Stimulated activated CD8-positive, alpha-beta memory T cell treated with anti-CD3 and anti-CD28 coated beads, Interleukin-4, amount 100 ng/mL, for 4 hours (primary cell): ENCODE results near the gene SLC5A2.
A peak's percentile ranks its signal among the peaks of the same experiment; 100 is the strongest.
"Not testable (repeated sequence)": the region's sequence is repeated elsewhere in the genome, so short reads cannot be mapped to it uniquely, and the experiment has no call there.

Experiments used
- DNase-seq, 2 donors: peaks; one replicate each; pipeline ENCODE4 v3.0.0-alpha.2; 2020; ENCODE audit warnings: low read depth in 2 of 2, low spot score in 1 of 2

The SLC5A2 gene

DNA sequence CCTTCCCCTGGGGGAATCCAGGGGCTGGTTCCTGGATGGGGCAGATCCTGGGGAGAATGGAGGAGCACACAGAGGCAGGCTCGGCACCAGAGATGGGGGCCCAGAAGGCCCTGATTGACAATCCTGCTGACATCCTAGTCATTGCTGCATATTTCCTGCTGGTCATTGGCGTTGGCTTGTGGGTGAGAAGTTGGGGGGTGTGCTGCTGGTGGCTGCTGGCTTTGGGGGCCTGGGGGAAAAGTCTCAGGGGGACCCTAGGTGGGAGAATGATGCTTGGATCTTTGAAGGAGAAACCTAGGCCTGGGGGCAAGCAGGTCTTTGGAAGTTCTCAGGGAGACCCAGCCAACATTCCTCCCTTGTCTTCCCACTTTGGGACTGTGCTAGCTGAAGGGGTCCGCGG lies at the start of gene SLC5A2:
Gene SLC5A2, plus strand, starts transcription at position 43 of the 400 bp plus-strand sequence. Its CDS starts 14 bp downstream, at position 57.
- no peak for DNase-seq

- no peak for DNase-seq
Observed at GRCh38 chr16:31435341-31436220, 47.3 kb upstream of the SLC5A2 start.

DNA sequence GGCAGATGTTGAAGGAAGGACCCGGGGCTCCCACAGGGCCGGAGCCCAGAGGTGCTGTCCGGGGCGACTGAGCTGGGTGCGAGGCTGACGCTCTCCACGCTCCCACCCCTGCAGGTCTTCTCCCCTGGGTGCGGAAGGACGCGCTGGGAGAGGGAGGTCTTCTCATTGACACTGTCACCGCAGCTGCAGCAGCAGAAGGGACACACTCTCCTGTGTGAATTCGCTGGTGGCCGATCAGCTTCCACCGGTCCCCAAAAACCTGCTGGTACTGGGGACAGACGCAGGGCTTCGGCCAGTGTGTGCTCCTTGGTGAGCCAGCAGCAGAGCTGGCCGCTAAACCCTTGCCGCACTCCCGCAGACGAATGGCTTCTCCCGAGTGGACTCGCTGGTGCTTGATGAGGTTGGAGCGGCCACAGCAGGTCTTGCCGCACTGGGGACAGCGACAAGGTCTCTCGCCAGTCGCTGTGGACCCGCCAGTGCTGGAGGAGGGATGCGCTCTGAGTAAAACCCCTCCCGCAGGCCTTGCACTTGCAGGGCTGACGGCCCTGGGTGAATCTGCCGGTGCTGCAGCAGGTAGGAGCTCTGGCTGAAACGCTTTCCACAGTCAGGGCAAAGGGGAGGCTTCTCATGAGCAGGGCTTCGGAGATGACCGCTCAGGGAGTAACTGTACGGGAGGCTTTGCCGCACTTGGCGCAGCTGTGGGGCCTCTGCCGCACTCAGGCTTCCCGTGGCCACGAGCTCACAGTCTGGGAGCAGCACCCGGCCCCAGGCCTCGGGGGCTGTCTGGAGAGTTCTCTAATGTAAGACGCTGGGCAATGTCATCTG lies 46.5 kb upstream of the SLC5A2 start:
- DNase-seq = no peak

GRCh38 chr16:31438414-31438813 lies 44.5 kb upstream of the SLC5A2 start:
- no peak for DNase-seq

DNA sequence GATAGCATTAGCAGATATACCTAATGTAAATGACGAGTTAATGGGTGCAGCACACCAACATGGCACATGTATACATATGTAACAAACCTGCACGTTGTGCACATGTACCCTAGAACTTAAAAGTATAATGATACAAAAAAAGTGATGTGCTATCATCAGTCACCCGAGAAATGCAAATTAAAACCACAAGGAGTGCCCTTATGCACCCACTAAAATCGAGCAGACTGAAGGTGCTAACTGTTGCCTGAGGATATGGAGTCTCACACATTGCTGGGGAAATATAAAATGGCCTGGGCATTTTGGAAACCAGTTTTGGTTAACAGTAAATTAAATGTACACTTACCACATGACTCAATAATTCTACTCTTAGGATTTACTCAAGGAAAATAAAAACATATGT lies 43.9 kb upstream of the SLC5A2 start:
- not testable (repeated sequence) for DNase-seq

DNA sequence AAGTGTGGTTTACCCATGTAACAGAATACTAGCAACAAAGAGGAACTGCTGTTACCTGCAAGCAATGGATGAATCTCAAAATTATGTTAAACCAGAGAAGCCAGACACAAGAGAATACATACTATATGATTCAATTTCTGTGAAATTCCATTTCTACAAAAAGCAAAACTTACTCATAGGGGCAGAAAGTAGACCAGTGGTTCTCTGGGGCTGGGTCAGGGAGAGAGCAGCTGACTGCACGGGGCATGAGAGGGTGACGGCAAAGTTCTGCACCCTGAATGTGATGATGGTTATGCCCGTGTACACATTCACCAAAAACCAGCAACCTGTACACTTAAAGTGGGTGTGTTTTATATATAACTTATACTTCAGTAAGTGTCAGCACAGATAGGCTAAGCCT lies 43.4 kb upstream of the SLC5A2 start:
- DNase-seq = no peak

- DNase-seq = no peak
Observed at GRCh38 chr16:31440516-31441184, 42.3 kb upstream of the SLC5A2 start.

DNA sequence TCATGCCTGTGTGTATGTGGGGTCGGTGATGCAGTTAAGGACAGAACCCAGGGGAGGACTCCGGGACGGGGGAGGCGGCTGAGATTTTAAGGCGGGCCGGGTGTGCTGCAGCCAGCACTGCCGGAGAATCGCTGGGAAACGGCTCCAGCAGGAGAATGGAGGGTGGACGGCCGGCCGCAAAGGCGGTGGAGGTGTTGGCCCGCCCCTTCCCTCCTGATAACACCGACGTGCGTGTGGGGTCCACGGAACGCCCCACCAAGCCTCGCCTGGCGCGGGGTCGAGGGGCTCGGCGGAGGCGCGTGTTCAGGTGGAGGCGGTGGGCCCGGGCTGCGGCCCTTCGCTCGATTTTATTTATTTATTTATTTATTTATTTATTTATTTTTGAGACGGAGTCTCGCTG lies 41.0 kb upstream of the SLC5A2 start:
- DNase-seq = no peak

- DNase-seq = not testable (repeated sequence)
Observed at GRCh38 chr16:31445931-31446330, 37.0 kb upstream of the SLC5A2 start.

- no peak for DNase-seq
Observed at GRCh38 chr16:31451201-31451600, 31.7 kb upstream of the SLC5A2 start.

DNA sequence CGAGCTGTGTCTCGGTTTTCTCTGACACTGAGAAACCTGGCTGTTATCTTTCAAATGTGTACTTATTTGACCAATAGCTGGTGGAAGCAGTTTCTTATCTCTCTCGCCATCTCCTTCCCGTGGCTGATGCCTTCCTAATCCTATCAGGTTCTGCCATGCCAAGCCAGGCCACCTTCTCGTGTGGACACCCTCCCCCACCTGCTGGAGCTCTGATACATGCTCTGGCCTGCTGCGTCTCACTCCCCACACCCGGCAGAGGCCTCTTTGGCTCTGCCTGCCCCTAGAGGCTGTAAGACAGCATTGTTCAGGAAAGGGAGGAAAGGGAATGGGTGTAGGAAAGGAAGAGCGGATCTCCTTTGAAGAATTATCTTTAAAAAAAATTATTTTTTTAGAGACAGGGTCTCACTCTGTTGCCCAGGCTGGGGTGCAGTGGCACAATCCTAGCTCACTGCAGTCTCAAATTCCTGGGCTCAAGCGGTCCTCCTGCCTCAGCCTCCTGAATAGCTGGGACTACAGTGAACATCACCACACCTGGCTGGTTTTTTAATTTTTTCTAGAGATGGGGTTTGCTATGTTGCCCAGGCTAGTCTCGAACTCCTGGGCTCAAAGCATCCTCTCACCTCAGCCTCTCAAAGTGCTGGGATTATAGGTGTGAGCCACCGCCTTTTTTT lies 31.1 kb upstream of the SLC5A2 start:
- no peak for DNase-seq

GRCh38 chr16:31452631-31453106 lies 30.3 kb upstream of the SLC5A2 start:
- DNase-seq = no peak

GRCh38 chr16:31453255-31454204 lies 29.4 kb upstream of the SLC5A2 start:
- no peak for DNase-seq

DNA sequence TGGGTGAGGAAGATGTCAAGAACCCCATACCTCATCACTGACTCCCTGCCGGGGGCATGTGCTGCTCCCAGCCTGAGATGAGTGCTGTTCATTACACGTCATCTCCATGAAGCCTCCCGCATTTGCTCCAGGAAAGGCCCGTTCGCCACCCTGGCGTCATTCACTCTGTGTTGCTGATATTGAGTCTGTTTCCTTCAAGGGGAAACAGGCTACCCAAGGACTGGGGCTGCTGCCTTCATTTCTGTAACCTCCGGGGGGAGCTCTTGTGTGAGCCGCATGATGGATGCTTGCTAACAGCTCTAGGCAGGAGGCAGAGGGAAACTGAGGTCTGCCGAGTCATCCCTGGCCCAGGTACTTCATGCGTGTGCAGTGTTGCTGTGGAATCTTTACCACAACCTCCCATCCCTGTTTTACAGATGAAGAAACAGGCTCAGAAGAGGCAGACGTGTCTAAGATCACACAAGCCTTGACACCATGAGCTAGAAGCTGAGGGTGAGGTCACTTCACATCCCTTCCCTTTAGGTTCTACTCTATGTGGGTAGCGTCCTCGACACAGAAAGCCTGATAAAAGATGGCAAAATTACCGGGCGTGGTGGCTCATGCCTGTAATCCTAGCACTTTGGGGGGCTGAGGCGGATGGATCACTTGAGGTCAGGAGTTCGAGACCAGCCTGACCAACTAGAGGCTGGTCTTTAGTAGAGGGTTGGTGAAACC lies 27.2 kb upstream of the SLC5A2 start:
- no peak for DNase-seq

DNA sequence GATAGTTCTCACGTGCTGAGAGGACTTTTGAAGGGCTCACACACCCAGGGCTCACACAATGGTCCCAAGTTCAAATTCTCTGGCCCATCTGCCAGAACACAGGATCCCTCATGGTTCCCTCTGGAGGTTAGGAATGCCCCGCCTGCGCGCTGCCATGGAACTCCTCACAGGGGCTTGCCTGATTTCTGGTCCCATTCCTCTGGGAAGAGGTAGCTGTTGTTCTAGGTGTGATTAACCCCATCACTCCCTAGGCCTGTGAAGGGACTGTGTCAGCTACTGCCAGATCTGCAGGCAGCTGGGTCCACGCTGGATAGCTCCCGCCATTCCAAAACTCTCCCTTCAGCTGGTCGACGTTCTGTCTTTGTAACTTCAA lies 25.9 kb upstream of the SLC5A2 start:
- DNase-seq = no peak

GRCh38 chr16:31458073-31458843 lies 24.7 kb upstream of the SLC5A2 start:
- DNase-seq = peak; percentile 28 to 34

DNA sequence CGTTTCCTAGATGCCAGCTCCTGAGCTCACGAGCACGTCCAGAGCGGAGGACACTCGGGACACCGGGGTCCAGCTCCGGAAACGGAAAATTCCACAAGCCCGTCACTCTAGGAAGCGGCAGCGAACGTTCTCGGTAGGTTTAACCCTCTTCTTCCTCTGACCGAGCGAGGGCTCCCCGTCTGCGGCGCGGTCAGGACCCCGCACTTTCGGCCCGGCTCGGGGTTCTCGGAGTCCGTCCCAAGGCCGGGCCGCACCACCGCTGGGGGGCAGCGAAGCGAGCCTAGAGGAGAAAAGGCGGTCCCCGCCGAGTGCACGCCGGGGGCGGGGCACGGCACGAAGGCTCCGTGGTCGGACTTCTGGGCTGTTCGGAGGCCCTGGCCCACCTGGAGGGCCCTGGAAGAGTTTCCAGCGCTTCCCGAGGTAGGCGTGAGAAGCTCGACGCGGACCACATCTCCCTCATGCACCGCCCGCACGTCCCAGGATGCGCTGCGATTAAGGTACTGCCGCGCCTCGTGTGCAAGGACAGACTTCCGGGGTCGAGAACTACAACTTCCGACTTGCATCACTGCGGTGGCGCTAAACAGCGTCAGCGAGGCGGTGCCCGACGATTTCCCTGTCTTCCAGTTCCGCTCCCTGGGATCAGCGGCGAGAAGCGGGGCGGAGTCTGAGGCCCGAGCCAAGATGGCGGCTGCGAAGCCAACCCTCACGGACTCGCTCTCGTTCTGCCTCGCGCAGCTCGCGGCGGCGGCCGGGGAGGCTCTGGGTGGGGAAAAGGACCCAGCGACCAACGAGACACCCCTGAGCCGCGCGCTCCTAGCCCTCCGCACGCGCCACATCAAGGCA lies 23.9 kb upstream of the SLC5A2 start, which contains the start of gene ARMC5:
Gene ARMC5, plus strand, starts transcription at position 658 of the 843 bp plus-strand sequence. Its CDS starts 24 bp downstream, at position 682.
- DNase-seq = peak; percentile 92 to 95
